Stimulated activated CD8-positive, alpha-beta memory T cell treated with anti-CD3 and anti-CD28 coated beads, Interleukin-7, amount 100 ng/mL, for 48 hours (primary cell): ENCODE measurements around the gene PRDM8.
"Not testable (repeated sequence)": the region's sequence is repeated elsewhere in the genome, so short reads cannot be mapped to it uniquely, and the experiment has no call there.

Experiments used
- DNase-seq, 2 donors: peaks; one replicate each; pipeline ENCODE4 v3.0.0-alpha.2; 2020; ENCODE audit warnings: low read depth in 1 of 2; ENCODE audit errors: extremely low read depth in 1 of 2

The PRDM8 gene

GRCh38 chr4:80225595-80225994 lies 28.3 kb downstream of the PRDM8 start:
- DNase-seq = no peak

DNA sequence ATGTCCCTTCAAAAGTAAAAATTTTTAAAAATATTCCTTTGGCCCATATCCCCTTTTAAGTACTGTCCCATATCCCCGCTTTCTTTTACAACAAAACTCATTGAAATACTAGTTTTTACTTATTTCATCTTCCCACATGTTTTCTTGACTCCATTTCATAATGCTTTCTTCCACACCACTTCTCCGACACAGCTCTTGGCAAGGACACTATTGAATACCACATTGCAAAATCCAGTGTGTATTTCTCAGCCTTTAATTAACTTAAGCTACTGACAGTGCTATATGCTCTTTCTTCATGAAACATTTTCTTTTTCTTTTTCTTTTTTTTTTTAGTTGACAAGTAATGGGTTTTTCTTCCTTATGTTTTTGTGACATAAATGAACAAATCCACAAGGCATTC lies 28.8 kb downstream of the PRDM8 start:
- DNase-seq = no peak

DNA sequence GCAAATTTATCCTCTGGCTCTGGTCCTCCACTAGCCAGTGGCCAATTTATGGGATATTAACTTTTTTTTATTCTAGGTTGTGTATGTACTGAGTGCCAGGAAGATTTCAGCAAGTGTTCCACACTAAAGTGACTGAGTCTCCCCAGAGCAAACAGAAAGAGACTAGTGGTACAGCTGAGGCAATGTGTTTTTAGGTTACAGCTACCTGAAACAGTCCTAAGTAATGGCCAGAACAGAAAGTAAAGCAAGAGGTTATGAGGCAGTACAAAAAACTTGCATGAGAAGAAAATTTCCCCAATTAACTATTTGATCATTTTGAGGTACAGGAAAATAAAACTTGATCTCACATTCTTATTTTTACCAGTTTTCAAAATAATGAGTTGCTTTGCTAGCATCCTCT lies 31.2 kb downstream of the PRDM8 start:
- no peak for DNase-seq

DNA sequence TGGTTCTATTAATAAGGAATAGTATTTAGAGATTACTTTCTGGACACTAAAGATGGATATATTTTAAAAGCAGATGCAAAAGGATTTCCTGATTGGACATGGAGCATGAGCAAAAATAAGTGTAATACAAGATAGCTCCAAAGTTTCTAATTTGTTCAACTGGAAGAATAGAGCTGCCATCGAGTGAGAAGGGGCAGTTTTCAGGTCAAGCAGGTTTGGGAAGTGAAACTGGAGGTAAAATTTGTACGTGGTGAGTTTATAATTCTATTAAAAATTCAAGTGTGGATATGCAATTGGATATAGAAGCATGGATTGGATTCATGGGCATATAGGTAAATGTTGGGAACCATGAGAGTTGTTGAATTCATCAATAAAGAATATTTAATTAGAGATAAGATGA lies 31.8 kb downstream of the PRDM8 start:
- DNase-seq = no peak

- no peak for DNase-seq
Measured at GRCh38 chr4:80229590-80229989, 32.3 kb downstream of the PRDM8 start.

DNA sequence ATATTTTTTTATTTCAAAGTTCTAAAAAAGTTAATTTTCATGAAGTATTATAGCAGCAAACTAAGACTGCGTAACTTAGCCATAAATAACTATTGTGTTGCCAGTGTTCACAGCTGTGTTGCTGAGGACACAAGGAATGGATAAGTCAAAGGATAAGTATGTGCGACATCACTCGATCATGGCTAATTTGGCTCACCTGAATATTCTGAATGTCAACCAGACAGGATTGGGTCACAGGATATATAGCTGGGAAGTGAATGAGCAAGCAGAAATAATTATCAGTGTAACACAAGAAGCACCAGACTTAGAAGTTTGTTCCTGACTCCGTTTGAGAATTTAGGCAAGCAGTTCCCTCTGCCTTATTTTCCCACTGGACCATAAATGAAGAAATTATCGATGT lies 33.9 kb downstream of the PRDM8 start:
- no peak for DNase-seq

DNA sequence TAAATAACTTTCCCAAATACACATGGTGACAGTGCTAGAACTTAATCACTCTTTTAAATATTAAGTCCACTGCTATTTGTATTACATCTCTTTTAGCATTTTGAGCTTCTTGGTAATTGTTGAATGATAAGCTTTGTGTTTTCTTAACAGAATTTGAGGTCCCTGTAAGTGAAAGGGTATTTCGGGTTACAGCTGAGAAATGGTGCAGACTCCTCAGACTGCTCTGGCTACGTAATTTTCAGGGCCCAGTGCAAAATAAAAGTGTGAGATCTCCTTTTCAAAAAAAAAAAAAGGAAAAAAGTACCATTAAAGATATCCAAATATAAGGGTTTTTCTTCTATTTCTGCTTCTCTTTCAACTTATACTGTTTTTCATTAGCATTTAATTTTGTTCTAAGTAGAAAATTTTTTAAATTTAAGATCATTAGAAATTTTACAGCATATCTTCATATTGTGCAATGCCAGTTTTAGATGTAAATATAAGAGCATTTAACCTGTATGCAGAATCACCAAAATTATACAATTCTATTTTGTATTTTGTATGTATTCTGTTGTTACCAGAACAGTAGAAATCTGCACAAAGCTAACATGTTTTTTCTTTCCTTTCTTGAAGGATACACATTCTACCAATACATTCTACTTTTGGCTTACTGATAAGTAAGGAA lies 35.5 kb downstream of the PRDM8 start:
- DNase-seq = no peak

DNA sequence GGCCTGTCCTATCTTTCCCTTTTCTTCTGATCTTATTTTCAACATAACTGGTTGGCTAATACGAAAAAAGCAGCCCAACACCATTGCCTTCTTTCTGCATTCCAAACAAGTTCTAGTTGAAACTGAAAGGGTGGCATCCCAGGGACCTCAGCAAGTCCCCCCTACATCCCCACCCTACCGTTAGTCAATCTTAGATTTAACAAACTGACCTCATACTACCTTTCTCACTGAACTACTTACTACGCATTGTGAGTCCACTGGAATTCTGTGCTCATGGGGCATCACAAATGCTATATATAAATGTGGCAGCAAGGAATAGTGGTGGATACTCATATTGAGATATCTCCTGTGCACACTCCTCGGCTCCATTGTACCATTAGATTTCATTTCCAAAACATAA lies 36.1 kb downstream of the PRDM8 start:
- DNase-seq = no peak

GRCh38 chr4:80235451-80235850 lies 38.1 kb downstream of the PRDM8 start:
- DNase-seq = no peak

GRCh38 chr4:80237992-80238391 lies 40.7 kb downstream of the PRDM8 start:
- DNase-seq = no peak

DNA sequence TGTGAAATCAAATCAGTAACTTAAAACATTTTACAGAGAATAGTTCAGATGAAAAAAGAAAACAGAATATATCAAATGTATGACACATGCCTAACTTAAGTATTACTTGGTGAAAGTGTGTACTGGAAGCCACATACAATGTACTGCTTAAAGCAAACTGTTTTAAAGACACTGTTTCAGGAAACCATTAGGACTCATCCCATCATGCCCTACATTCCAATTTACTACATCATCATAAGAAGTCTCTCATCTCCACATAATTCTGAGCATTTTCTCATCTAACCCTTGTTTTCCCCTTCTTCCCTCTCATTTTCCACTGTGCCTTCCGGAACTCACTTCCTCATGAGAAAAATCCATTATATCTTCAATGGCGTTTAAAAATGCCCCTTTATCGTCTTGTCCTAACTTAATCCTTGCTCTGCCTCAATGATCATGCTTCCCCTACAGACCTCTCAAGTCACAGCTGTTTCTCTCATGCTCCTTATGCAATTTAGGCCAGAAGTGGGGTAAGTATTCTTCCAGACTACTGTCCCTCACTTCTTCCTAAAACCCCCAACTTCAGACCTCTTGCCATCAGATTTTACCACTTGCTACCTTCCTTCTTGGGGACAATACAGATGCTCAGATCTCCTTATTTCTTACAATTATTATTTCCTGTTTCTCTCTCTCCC lies 42.3 kb downstream of the PRDM8 start:
- no peak for DNase-seq

DNA sequence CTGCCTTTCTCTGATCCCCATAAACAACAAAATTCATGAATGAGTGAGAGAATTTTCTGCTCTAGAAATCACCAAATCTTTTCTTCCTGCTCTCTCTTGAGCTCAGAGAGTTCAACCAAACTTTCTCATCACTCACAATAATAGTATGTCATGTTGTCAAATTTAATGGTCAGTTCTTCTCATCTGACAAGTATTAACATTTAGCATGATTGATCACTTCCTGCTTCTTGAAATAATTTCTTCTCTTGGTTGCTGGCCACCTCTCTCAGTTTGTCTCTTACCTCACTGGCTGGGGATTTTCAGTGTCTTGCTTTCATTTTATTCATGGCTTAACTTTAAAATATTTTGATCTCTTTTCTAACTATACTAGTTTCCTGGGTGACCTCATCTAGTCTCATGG lies 43.7 kb downstream of the PRDM8 start:
- DNase-seq = no peak

GRCh38 chr4:80243274-80244018 lies 46.1 kb downstream of the PRDM8 start:
- no peak for DNase-seq

DNA sequence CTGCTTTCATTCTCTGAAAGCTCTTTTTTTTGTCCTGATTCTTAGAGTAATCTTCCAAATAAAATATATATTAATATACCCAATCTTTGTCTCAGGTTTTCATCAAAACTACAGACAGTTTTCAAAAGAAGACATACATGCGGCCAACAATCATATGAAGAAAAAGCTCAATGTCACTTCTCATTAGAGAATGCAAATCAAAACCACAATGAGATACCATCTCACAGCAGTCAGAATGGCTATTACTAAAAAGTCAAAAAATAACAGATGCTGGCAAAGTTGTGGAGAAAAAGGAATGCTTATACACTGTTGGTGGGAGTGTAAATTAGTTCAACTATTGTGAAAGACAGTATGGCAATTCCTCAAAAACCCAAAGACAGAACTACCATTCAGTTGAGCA lies 50.2 kb downstream of the PRDM8 start:
- DNase-seq = not testable (repeated sequence)

- DNase-seq = no peak
Measured at GRCh38 chr4:80249144-80249543, 51.8 kb downstream of the PRDM8 start.

DNA sequence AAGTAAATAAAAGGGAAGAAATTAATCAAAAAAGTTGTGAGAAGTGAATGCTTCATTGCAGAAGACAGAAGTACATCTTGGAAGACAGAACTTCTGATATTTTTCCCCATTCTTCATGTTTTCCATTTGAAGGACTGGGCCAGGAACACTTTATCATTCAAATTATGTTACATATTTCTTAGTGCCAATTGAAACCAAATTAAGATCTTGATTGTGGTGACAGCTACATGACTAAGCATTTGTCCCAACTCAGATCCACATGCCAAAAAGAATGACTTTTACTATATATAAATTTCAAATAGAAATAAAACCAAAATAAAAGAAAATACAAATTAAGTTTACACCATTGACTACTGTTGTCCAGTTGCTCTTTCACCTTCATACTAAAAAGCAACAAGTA lies 55.1 kb downstream of the PRDM8 start:
- DNase-seq = no peak

DNA sequence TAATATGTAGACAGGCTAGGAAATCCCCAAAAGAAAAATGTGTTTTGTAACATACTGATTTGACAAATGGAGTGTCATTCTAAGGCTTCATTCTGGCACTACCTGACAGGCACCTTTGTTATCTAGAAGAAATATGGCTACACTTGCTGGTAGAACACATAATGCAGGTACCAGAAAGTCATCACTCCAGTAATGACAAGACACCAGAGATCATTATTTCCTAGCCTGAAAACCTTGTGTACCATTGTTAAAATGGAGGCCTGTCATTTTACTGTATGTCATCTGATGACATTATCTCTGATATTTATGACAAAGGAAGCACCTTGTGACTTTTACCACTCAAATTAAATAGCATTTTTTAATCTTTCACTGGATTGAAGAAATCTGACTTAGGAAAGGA lies 55.6 kb downstream of the PRDM8 start:
- no peak for DNase-seq

DNA sequence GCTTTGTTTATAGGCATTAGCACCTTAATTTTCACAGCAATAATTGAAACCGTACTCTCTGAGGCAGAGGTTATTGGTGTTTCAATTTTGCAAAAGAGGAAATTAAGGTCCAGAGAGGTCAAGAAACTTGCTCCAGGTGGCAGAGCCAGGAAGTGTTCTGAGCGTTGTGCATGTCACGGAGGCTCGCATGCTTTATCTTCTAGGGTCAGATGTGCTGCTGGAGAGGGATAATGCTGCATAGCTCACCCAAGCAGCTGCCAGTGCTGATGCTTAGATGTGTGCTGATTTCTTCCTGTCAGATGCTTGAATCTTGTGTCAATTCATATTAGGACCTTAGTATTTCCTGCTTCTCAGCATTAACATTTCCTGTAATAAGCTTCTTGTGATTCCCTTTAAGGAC lies 56.2 kb downstream of the PRDM8 start:
- DNase-seq = no peak
